HEK293T (cell line): ENCODE data around the gene KCND2.

Experiments used
- ARNT ChIP-seq: fragments of 450-650 bp; IDR thresholded peaks from 2 replicates; pipeline ENCODE4 v1.6.1; 2017; ENCODE audit warnings: mild to moderate bottlenecking
- BHLHE40 ChIP-seq: fragments of 450-650 bp; IDR thresholded peaks from 2 replicates; pipeline ENCODE4 v1.6.1; 2016; ENCODE audit warnings: mild to moderate bottlenecking, moderate library complexity, borderline replicate concordance
- ELF4 ChIP-seq: fragments of 450-650 bp; IDR thresholded peaks from 2 replicates; pipeline ENCODE4 v1.6.1; 2017; ENCODE audit warnings: antibody characterized with exemption
- FOXA1 ChIP-seq: fragments of 450-650 bp; IDR thresholded peaks from 2 replicates; pipeline ENCODE4 v1.6.1; 2016; ENCODE audit warnings: mild to moderate bottlenecking
- FOXK2 ChIP-seq: fragments of 450-650 bp; IDR thresholded peaks from 2 replicates; pipeline ENCODE4 v1.6.1; 2016; ENCODE audit warnings: mild to moderate bottlenecking
- FOXM1 ChIP-seq: fragments of 450-650 bp; IDR thresholded peaks from 2 replicates; pipeline ENCODE4 v1.6.1; 2017; ENCODE audit warnings: mild to moderate bottlenecking, borderline replicate concordance
- L3MBTL2 ChIP-seq: fragments of 450-650 bp; conservative IDR thresholded peaks from 2 replicates; pipeline ENCODE4 v1.6.1; 2016; ENCODE audit warnings: mild to moderate bottlenecking
- LEF1 ChIP-seq: fragments of 450-650 bp; IDR thresholded peaks from 2 replicates; pipeline ENCODE4 v1.6.1; 2017; ENCODE audit warnings: mild to moderate bottlenecking, borderline replicate concordance
- PKNOX1 ChIP-seq: fragments of 450-650 bp; IDR thresholded peaks from 2 replicates; pipeline ENCODE4 v1.6.1; 2016
- SP1 ChIP-seq: fragments of 450-650 bp; IDR thresholded peaks from 2 replicates; pipeline ENCODE4 v1.6.1; 2017
- SUZ12 ChIP-seq: fragments of 450-650 bp; IDR thresholded peaks from 2 replicates; pipeline ENCODE4 v1.6.1; 2016; ENCODE audit warnings: mild to moderate bottlenecking
- TARDBP ChIP-seq: fragments of 450-650 bp; IDR thresholded peaks from 2 replicates; pipeline ENCODE4 v1.6.1; 2016
- ZNF384 ChIP-seq: fragments of 450-650 bp; IDR thresholded peaks from 2 replicates; pipeline ENCODE4 v1.6.1; 2016

GRCh38 chr7:120233338-120233737 lies 39.6 kb upstream of the KCND2 start:
- no peak for TF ChIP-seq ARNT
- TF ChIP-seq FOXM1 = no peak
- TF ChIP-seq SP1 = no peak
- TF ChIP-seq BHLHE40 = no peak
- TF ChIP-seq SUZ12 = no peak
- TF ChIP-seq PKNOX1 = no peak
- no peak for TF ChIP-seq FOXK2
- TF ChIP-seq TARDBP = no peak
- no peak for TF ChIP-seq ELF4
- TF ChIP-seq FOXA1 = no peak
- no peak for TF ChIP-seq LEF1
- TF ChIP-seq L3MBTL2 = no peak
- no peak for TF ChIP-seq ZNF384
